HEK293 (cell line): ENCODE results near the gene GSN.

Source experiments
- CTCF ChIA-PET: fragments of 350-600 bp; formaldehyde crosslinking; extraction: SDS; loops from one replicate; lab custom pipeline; 2021; ENCODE audit warnings: antibody characterized with exemption; lab: Yijun Ruan, JAX
- POLR2A ChIA-PET: fragments of 300-600 bp; formaldehyde crosslinking; extraction: SDS; loops from one replicate; lab custom pipeline; 2020; ENCODE audit warnings: antibody characterized with exemption, inconsistent platforms; lab: Yijun Ruan, JAX
- H3K27ac ChIP-seq: fragments of 200-500 bp; sonication (Bioruptor generic); 2 replicates; pipeline ENCODE4 v1.5.1; 2014; ENCODE audit warnings: low read depth, low read length, control low read depth, inconsistent platforms; ENCODE audit errors: extremely low read depth
- H3K36me3 ChIP-seq, 2 experiments: fragments of 200-500 bp in 1 of 2; sonication (Bioruptor generic) in 1 of 2; 1 replicate in 1 of 2; 2 replicates in 1 of 2; pipeline ENCODE4 v1.5.1; 2014 to 2017; ENCODE audit warnings: inconsistent platforms in 2 of 2, low read length in 2 of 2; ENCODE audit not compliant: control insufficient read depth in 2 of 2, insufficient read depth in 1 of 2
- H3K4me1 ChIP-seq: fragments of 200-500 bp; sonication (Bioruptor generic); 2 replicates; pipeline ENCODE4 v1.5.1; 2014; ENCODE audit warnings: mild to moderate bottlenecking, low read length, inconsistent platforms; ENCODE audit not compliant: control insufficient read depth, insufficient read depth
- H3K4me3 ChIP-seq: 2 replicates; pipeline ENCODE4 v1.5.1; 2011; ENCODE audit warnings: low read depth, mild to moderate bottlenecking, control low read depth, low read length, moderate library complexity
- H3K9me3 ChIP-seq: fragments of 200-500 bp; sonication (Bioruptor generic); 2 replicates; pipeline ENCODE4 v1.5.1; 2014; ENCODE audit warnings: low read depth, low read length, inconsistent platforms; ENCODE audit not compliant: control insufficient read depth, insufficient read depth
- BCL6B ChIP-seq: fragments of 450-650 bp; formaldehyde crosslinking; IDR thresholded peaks from 2 replicates; pipeline ENCODE4 v1.5.1; 2017; ENCODE audit warnings: missing biosample characterization, missing genetic modification characterization
- GFI1B ChIP-seq: fragments of 450-650 bp; formaldehyde crosslinking; IDR thresholded peaks from 2 replicates; pipeline ENCODE4 v1.5.1; 2016; ENCODE audit warnings: missing biosample characterization, missing genetic modification characterization
- GLIS1 ChIP-seq: fragments of 450-650 bp; formaldehyde crosslinking; IDR thresholded peaks from 2 replicates; pipeline ENCODE4 v1.5.1; 2016; ENCODE audit warnings: missing biosample characterization, missing genetic modification characterization
- HOXD13 ChIP-seq: sonication (generic); formaldehyde crosslinking; IDR thresholded peaks from 2 replicates; pipeline ENCODE4 v1.8.0; 2022; ENCODE audit warnings: missing genetic modification reagents, borderline replicate concordance
- KLF7 ChIP-seq: fragments of 450-650 bp; formaldehyde crosslinking; IDR thresholded peaks from 2 replicates; pipeline ENCODE4 v1.5.1; 2016; ENCODE audit warnings: missing biosample characterization, missing genetic modification characterization, borderline replicate concordance
- OSR2 ChIP-seq: fragments of 450-650 bp; formaldehyde crosslinking; IDR thresholded peaks from 2 replicates; pipeline ENCODE4 v1.5.1; 2016; ENCODE audit warnings: missing biosample characterization, missing genetic modification characterization
- REST ChIP-seq: fragments of 450-650 bp; formaldehyde crosslinking; IDR thresholded peaks from 2 replicates; pipeline ENCODE4 v1.5.1; 2016; ENCODE audit warnings: missing biosample characterization, missing genetic modification characterization
- SP2 ChIP-seq: fragments of 450-650 bp; formaldehyde crosslinking; IDR thresholded peaks from 2 replicates; pipeline ENCODE4 v1.5.1; 2016; ENCODE audit warnings: missing biosample characterization, missing genetic modification characterization
- ZBTB1 ChIP-seq: fragments of 450-650 bp; formaldehyde crosslinking; IDR thresholded peaks from 2 replicates; pipeline ENCODE4 v1.5.1; 2016; ENCODE audit warnings: missing biosample characterization, missing genetic modification characterization
- ZBTB17 ChIP-seq: fragments of 450-650 bp; formaldehyde crosslinking; IDR thresholded peaks from 2 replicates; pipeline ENCODE4 v1.5.1; 2016; ENCODE audit warnings: missing biosample characterization, missing genetic modification characterization
- ZBTB26 ChIP-seq: fragments of 450-650 bp; formaldehyde crosslinking; optimal IDR thresholded peaks from 2 replicates; pipeline ENCODE3; 2016; ENCODE audit warnings: missing biosample characterization, mild to moderate bottlenecking, missing genetic modification characterization
- ZNF121 ChIP-seq: fragments of 450-650 bp; formaldehyde crosslinking; IDR thresholded peaks from 2 replicates; pipeline ENCODE4 v1.5.1; 2016; ENCODE audit warnings: missing biosample characterization, missing genetic modification characterization
- ZNF302 ChIP-seq: fragments of 450-650 bp; formaldehyde crosslinking; IDR thresholded peaks from 2 replicates; pipeline ENCODE4 v1.5.1; 2016; ENCODE audit warnings: missing biosample characterization, missing genetic modification characterization, low read depth
- ZNF433 ChIP-seq: fragments of 450-650 bp; formaldehyde crosslinking; IDR thresholded peaks from 2 replicates; pipeline ENCODE4 v1.5.1; 2016; ENCODE audit warnings: missing biosample characterization, missing genetic modification characterization, low read depth
- ZNF514 ChIP-seq: fragments of 450-650 bp; formaldehyde crosslinking; IDR thresholded peaks from 2 replicates; pipeline ENCODE4 v1.5.1; 2016; ENCODE audit warnings: missing biosample characterization, missing genetic modification characterization
- ZNF600 ChIP-seq: fragments of 450-650 bp; formaldehyde crosslinking; IDR thresholded peaks from 2 replicates; pipeline ENCODE4 v1.5.1; 2016; ENCODE audit warnings: missing biosample characterization, missing genetic modification characterization
- ZNF645 ChIP-seq: fragments of 450-650 bp; formaldehyde crosslinking; IDR thresholded peaks from 2 replicates; pipeline ENCODE4; 2016; ENCODE audit warnings: missing biosample characterization, missing genetic modification characterization
- ZNF664 ChIP-seq: fragments of 450-650 bp; formaldehyde crosslinking; IDR thresholded peaks from 2 replicates; pipeline ENCODE4 v1.5.1; 2016; ENCODE audit warnings: missing biosample characterization, missing genetic modification characterization
- ZNF677 ChIP-seq: fragments of 450-650 bp; IDR thresholded peaks from 2 replicates; pipeline ENCODE4 v1.5.0; 2018; ENCODE audit warnings: missing biosample characterization, mild to moderate bottlenecking, missing genetic modification characterization, moderate library complexity
- ZNF701 ChIP-seq: fragments of 450-650 bp; formaldehyde crosslinking; IDR thresholded peaks from 2 replicates; pipeline ENCODE4 v1.5.1; 2016; ENCODE audit warnings: missing biosample characterization, missing genetic modification characterization
- ZNF776 ChIP-seq: fragments of 450-650 bp; formaldehyde crosslinking; IDR thresholded peaks from 2 replicates; pipeline ENCODE4 v1.5.0; 2017; ENCODE audit warnings: missing biosample characterization, missing genetic modification characterization, borderline replicate concordance
- ZNF837 ChIP-seq: fragments of 450-650 bp; formaldehyde crosslinking; IDR thresholded peaks from 2 replicates; pipeline ENCODE4 v1.5.1; 2016; ENCODE audit warnings: missing biosample characterization, missing genetic modification characterization
- ZSCAN18 ChIP-seq: fragments of 450-650 bp; formaldehyde crosslinking; IDR thresholded peaks from 2 replicates; pipeline ENCODE4 v1.5.1; 2016; ENCODE audit warnings: missing biosample characterization, missing genetic modification characterization

The GSN gene

GRCh38 chr9:121261755-121262154 is 6.2 kb upstream of the GSN start:
- H3K27ac ChIP-seq, result no peak overlapping the region
- TF ChIP-seq HOXD13 (CRISPR knock-in tag) (no peak), ZNF514 (no peak), REST (tag by site-specific recombination) (no peak), ZNF664 (tag by site-specific recombination) (no peak), KLF7 (tag by site-specific recombination) (no peak), ZNF701 (tag by site-specific recombination) (no peak), ZNF433 (tag by site-specific recombination) (no peak)
- no peaks in the 10 kb centered on the region for H3K4me1 ChIP-seq
- POLR2A ChIA-PET, result no interaction called here
- H3K9me3 ChIP-seq, result no peaks in the 10 kb centered on the region
- H3K4me3 ChIP-seq, result no peak overlapping the region
- H3K36me3 ChIP-seq, result no peaks in the 10 kb centered on the region
- CTCF ChIA-PET, result interaction anchor here (1.1 to 1.5 kb wide), 3 partner anchors 17 to 48 kb away, joined by 3 to 7 read pairs (median 5); no protein-coding TSS in a partner anchor

- ChIA-PET POLR2A (no interaction called here), CTCF (interaction anchor here (1.1 to 1.5 kb wide), 2 partner anchors 16 to 40 kb away, joined by 3 to 7 read pairs; no protein-coding TSS in a partner anchor)
- no peak overlapping the region for H3K27ac ChIP-seq
- H3K36me3 ChIP-seq, result no peaks in the 10 kb centered on the region
- H3K4me3 ChIP-seq, result no peak overlapping the region
- H3K9me3 ChIP-seq, result no peaks in the 10 kb centered on the region
- no peaks in the 10 kb centered on the region for H3K4me1 ChIP-seq
- TF ChIP-seq ZNF677 (no peak), ZBTB17 (tag by site-specific recombination) (no peak), ZSCAN18 (tag by site-specific recombination) (no peak), BCL6B (no peak), OSR2 (tag by site-specific recombination) (no peak), ZNF776 (no peak), SP2 (tag by site-specific recombination) (no peak), ZNF302 (no peak), ZNF600 (tag by site-specific recombination) (no peak), ZBTB1 (no peak)
Measured at GRCh38 chr9:121262423-121262822, 5.5 kb upstream of the GSN start.

GRCh38 chr9:121262953-121263352 is 5.0 kb upstream of the GSN start:
- Histone ChIP-seq H3K4me3 (no peak overlapping the region), H3K4me1 (no peaks in the 10 kb centered on the region), H3K9me3 (no peaks in the 10 kb centered on the region), H3K27ac (no peak overlapping the region), H3K36me3 (no peaks in the 10 kb centered on the region)
- POLR2A ChIA-PET, result no interaction called here
- CTCF ChIA-PET, result interaction anchor here (1.5 kb wide), 1 partner anchor 16 kb away, joined by 7 read pairs; no protein-coding TSS in a partner anchor
- TF ChIP-seq GFI1B (tag by site-specific recombination) (no peak), ZNF121 (no peak), ZBTB26 (no peak), GLIS1 (tag by site-specific recombination) (no peak), ZNF514 (no peak), ZNF645 (no peak), ZNF837 (tag by site-specific recombination) (no peak)
